Activated CD8-positive, alpha-beta memory T cell treated with anti-CD3 and anti-CD28 coated beads, Interleukin-2, amount 10 ng/mL, durations not matched to agents 7 days and 5 days (primary cell): ENCODE measurements around the gene MYMX. TPM values are rescaled to one million over a fixed set of nuclear protein-coding genes. Genes with fewer than 3 reads are reported as not detected.
A peak's percentile ranks its signal among the peaks of the same experiment; 100 is the strongest.

Experiments
- ATAC-seq: fragments of 150-1000 bp; cut with Tn5 transposase; one replicate; pipeline ENCODE4 v1.10.0; 2021; ENCODE audit warnings: moderate library complexity
- CTCF ChIA-PET: fragments of 350-600 bp; sonication (Branson Sonifier 250); formaldehyde crosslinking; loops from one replicate; lab custom pipeline; 2021; ENCODE audit warnings: antibody characterized with exemption; lab: Charles Lee
- DNase-seq: peaks from one replicate; pipeline ENCODE4 v3.0.0-alpha.2; 2020
- H3K27ac Mint-ChIP-seq: one replicate; pipeline ENCODE4 v1.8.0; 2021; ENCODE audit warnings: mild to moderate bottlenecking, mixed read lengths
- H3K27me3 Mint-ChIP-seq: one replicate; pipeline ENCODE4 v1.8.0; 2021; ENCODE audit warnings: mixed read lengths
- H3K36me3 Mint-ChIP-seq: one replicate; pipeline ENCODE4 v1.8.0; 2021; ENCODE audit warnings: mild to moderate bottlenecking, mixed read lengths
- H3K4me1 Mint-ChIP-seq: one replicate; pipeline ENCODE4 v1.8.0; 2021; ENCODE audit warnings: mixed read lengths
- H3K4me3 Mint-ChIP-seq: one replicate; pipeline ENCODE4 v1.8.0; 2021; ENCODE audit warnings: mild to moderate bottlenecking, moderate library complexity, mixed read lengths
- H3K9me3 Mint-ChIP-seq: one replicate; pipeline ENCODE4 v1.8.0; 2022; ENCODE audit warnings: low read depth, mixed read lengths
- total RNA-seq, 2 experiments: library from RNA; stranded (reverse); gene quantifications; one replicate each; pipeline ENCODE4 v1.2.3, GENCODE V29; 2021

The MYMX gene
- total RNA-seq, 2 experiments from 2014 or later, result not detected

GRCh38 chr6:44261581-44261980, 44.9 kb downstream of the MYMX start:
- CTCF ChIA-PET, result interaction anchor here (0.8 to 4.5 kb wide), 4 partner anchors 9 to 87 kb away, joined by 3 to 39 read pairs (median 10); partner anchors contain the start of gene HSP90AB1
- ATAC-seq (no peak), DNase-seq (no peak)
- H3K36me3 Mint-ChIP-seq, result peaks cover 27% of the 10 kb centered on the region
- no peaks in the 10 kb centered on the region for H3K9me3 Mint-ChIP-seq
- H3K27ac Mint-ChIP-seq, result peak overlapping the region; percentile 96
- H3K27me3 Mint-ChIP-seq, result no peaks in the 10 kb centered on the region
- H3K4me1 Mint-ChIP-seq, result peaks cover 48% of the 10 kb centered on the region
- H3K4me3 Mint-ChIP-seq, result no peak overlapping the region

GRCh38 chr6:44262467-44263353, 46.0 kb downstream of the MYMX start:
- Mint-ChIP-seq H3K27ac (peak overlapping the region; percentile 96), H3K36me3 (peaks cover 27% of the 10 kb centered on the region), H3K9me3 (no peaks in the 10 kb centered on the region), H3K4me1 (peaks cover 53% of the 10 kb centered on the region), H3K27me3 (no peaks in the 10 kb centered on the region), H3K4me3 (peak overlapping the region; percentile 97)
- ATAC-seq, result peak; percentile 3
- DNase-seq, result no peak
- CTCF ChIA-PET, result interaction anchor here (0.8 to 4.5 kb wide), 5 partner anchors 10 to 88 kb away, joined by 3 to 39 read pairs (median 5); partner anchors contain the start of gene HSP90AB1

GRCh38 chr6:44263354-44264100, 46.8 kb downstream of the MYMX start:
- H3K36me3 Mint-ChIP-seq, result peaks cover 23% of the 10 kb centered on the region
- H3K4me3 Mint-ChIP-seq, result peak overlapping the region; percentile 97
- H3K27me3 Mint-ChIP-seq, result peaks cover 2% of the 10 kb centered on the region
- ATAC-seq (peak; percentile 11), DNase-seq (peak; percentile 57)
- peak overlapping the region; percentile 96 for H3K27ac Mint-ChIP-seq
- CTCF ChIA-PET, result interaction anchor here (0.7 to 4.5 kb wide), 8 partner anchors 11 to 597 kb away, joined by 3 to 39 read pairs (median 8); partner anchors contain the start of genes AARS2 and HSP90AB1
- H3K9me3 Mint-ChIP-seq, result no peaks in the 10 kb centered on the region
- peaks cover 51% of the 10 kb centered on the region for H3K4me1 Mint-ChIP-seq

GRCh38 chr6:44264154-44265006, 47.7 kb downstream of the MYMX start:
- H3K4me3 Mint-ChIP-seq, result peak overlapping the region; percentile 97
- peaks cover 52% of the 10 kb centered on the region for H3K4me1 Mint-ChIP-seq
- H3K9me3 Mint-ChIP-seq, result no peaks in the 10 kb centered on the region
- H3K36me3 Mint-ChIP-seq, result peaks cover 19% of the 10 kb centered on the region
- H3K27ac Mint-ChIP-seq, result peak overlapping the region; percentile 96
- peaks cover 10% of the 10 kb centered on the region for H3K27me3 Mint-ChIP-seq
- ATAC-seq (peak; percentile 38), DNase-seq (peak; percentile 69)
- CTCF ChIA-PET, result interaction anchor here (0.7 to 4.5 kb wide), 10 partner anchors 11 to 598 kb away, joined by 3 to 39 read pairs (median 4); partner anchors contain the start of genes AARS2 and HSP90AB1

GRCh38 chr6:44265007-44265721, 48.4 kb downstream of the MYMX start, which contains the start of gene NFKBIE:
Gene NFKBIE (minus strand): TSS chr6:44265551. CDS start chr6:44265346, 205 bp downstream.
- no peaks in the 10 kb centered on the region for H3K9me3 Mint-ChIP-seq
- ATAC-seq (peak; percentile 74), DNase-seq (peak; percentile 94)
- CTCF ChIA-PET, result interaction anchor here (0.7 to 7.0 kb wide), 14 partner anchors 8 to 133 kb away, joined by 3 to 94 read pairs (median 6); partner anchors contain the start of genes AARS2, HSP90AB1, SLC35B2 and SPATS1
- peaks cover 18% of the 10 kb centered on the region for H3K36me3 Mint-ChIP-seq
- peaks cover 60% of the 10 kb centered on the region for H3K4me1 Mint-ChIP-seq
- peak within 1 kb of the TSS; percentile 97 for H3K4me3 Mint-ChIP-seq
- H3K27me3 Mint-ChIP-seq, result peaks cover 18% of the 10 kb centered on the region
- peak within 1 kb of the TSS; percentile 96 for H3K27ac Mint-ChIP-seq

- peak overlapping the region; percentile 97 for H3K4me3 Mint-ChIP-seq
- H3K4me1 Mint-ChIP-seq, result peaks cover 58% of the 10 kb centered on the region
- H3K27me3 Mint-ChIP-seq, result peaks cover 18% of the 10 kb centered on the region
- ATAC-seq, result no peak
- H3K9me3 Mint-ChIP-seq, result no peaks in the 10 kb centered on the region
- no peak for DNase-seq
- CTCF ChIA-PET, result interaction anchor here (1.0 to 7.0 kb wide), 8 partner anchors 9 to 93 kb away, joined by 4 to 94 read pairs (median 13); partner anchors contain the start of genes AARS2, HSP90AB1, SLC35B2 and SPATS1
- H3K27ac Mint-ChIP-seq, result peak overlapping the region; percentile 93
- H3K36me3 Mint-ChIP-seq, result peaks cover 13% of the 10 kb centered on the region
Observed at GRCh38 chr6:44265722-44266233, 49.1 kb downstream of the MYMX start.

- Mint-ChIP-seq H3K27ac (peak overlapping the region; percentile 93), H3K27me3 (peaks cover 22% of the 10 kb centered on the region), H3K4me1 (peaks cover 53% of the 10 kb centered on the region), H3K9me3 (no peaks in the 10 kb centered on the region), H3K36me3 (peaks cover 7% of the 10 kb centered on the region), H3K4me3 (peak overlapping the region; percentile 97)
- DNase-seq (peak; percentile 69), ATAC-seq (no peak)
- CTCF ChIA-PET, result interaction anchor here (0.7 to 7.0 kb wide), 12 partner anchors 10 to 200 kb away, joined by 3 to 94 read pairs (median 12); partner anchors contain the start of genes AARS2, HSP90AB1, SLC35B2 and SPATS1
Observed at GRCh38 chr6:44266347-44266746, 49.6 kb downstream of the MYMX start.

GRCh38 chr6:44267252-44267651, 50.5 kb downstream of the MYMX start:
- H3K27me3 Mint-ChIP-seq, result peaks cover 31% of the 10 kb centered on the region
- ATAC-seq, result no peak
- CTCF ChIA-PET, result interaction anchor here (0.7 to 7.0 kb wide), 21 partner anchors 11 to 199 kb away, joined by 3 to 94 read pairs (median 7); partner anchors contain the start of genes AARS2, HSP90AB1, SLC29A1 and SLC35B2

More at GRCh38 chr6:44267252-44267651, 50.5 kb downstream of the MYMX start:
- Mint-ChIP-seq H3K27ac (no peak overlapping the region), H3K36me3 (peaks cover 7% of the 10 kb centered on the region), H3K4me1 (peaks cover 44% of the 10 kb centered on the region), H3K9me3 (no peaks in the 10 kb centered on the region), H3K4me3 (no peak overlapping the region)
- no peak for DNase-seq

Other genes with a start within 250 kb of the MYMX start
- gene MRPL14, start 89.5 kb upstream of the MYMX start, total RNA-seq, result 10 to 100 TPM; 45.8 to 47.5 TPM
- gene TMEM63B, start 89.4 kb upstream of the MYMX start, total RNA-seq, result 10 to 100 TPM; 11.1 to 11.6 TPM
- gene CAPN11, start 58.1 kb upstream of the MYMX start, total RNA-seq, result not detected
- gene SLC29A1, start 6.7 kb downstream of the MYMX start, total RNA-seq, result 10 to 100 TPM; 39.8 to 49.9 TPM
- 1,000 to 10,000 TPM in 1 of 2 experiments, 100 to 1,000 TPM in 1; 734 to 1,112 TPM for gene HSP90AB1, start 30.2 kb downstream of the MYMX start, total RNA-seq
- gene SLC35B2, start 40.6 kb downstream of the MYMX start, total RNA-seq, result 10 to 100 TPM; 28.0 to 39.6 TPM
- gene NFKBIE, start 48.6 kb downstream of the MYMX start, total RNA-seq, result 10 to 100 TPM; 24.5 to 37.7 TPM
- gene TMEM151B, start 53.5 kb downstream of the MYMX start, total RNA-seq, result under 1 TPM in 1 of 2 experiments, not detected in 1; 0.06 TPM
- gene AARS2, start 96.4 kb downstream of the MYMX start, total RNA-seq, result 10 to 100 TPM; 21.1 to 23.7 TPM
- gene SPATS1, start 125.7 kb downstream of the MYMX start, total RNA-seq, result not detected
- gene CDC5L, start 170.8 kb downstream of the MYMX start, total RNA-seq, result 10 to 100 TPM; 22.2 to 26.2 TPM